BJ (cell line): ENCODE measurements around the gene ADD2. TPM values are rescaled to one million over a fixed set of nuclear protein-coding genes. Genes with fewer than 3 reads are reported as not detected.

ENCODE experiments used
- CTCF ChIA-PET: fragments of 350-600 bp; formaldehyde crosslinking; extraction: SDS; loops from one replicate; lab custom pipeline; 2021; ENCODE audit warnings: antibody characterized with exemption, inconsistent platforms; lab: Yijun Ruan, JAX
- POLR2A ChIA-PET: fragments of 300-600 bp; sonication (Branson Sonifier 250); formaldehyde crosslinking; extraction: SDS; loops from one replicate; lab custom pipeline; 2021; ENCODE audit warnings: antibody characterized with exemption; lab: Charles Lee
- DNase-seq: peaks from one replicate; pipeline ENCODE4 v3.0.0-alpha.2; 2011; ENCODE audit warnings: low read depth
- H3K27me3 ChIP-seq: 2 replicates; pipeline ENCODE4 v1.6.0; 2011; ENCODE audit warnings: low read length; ENCODE audit not compliant: control insufficient read depth, insufficient read depth
- H3K36me3 ChIP-seq: 2 replicates; pipeline ENCODE4 v1.5.1; 2011; ENCODE audit warnings: low read length; ENCODE audit not compliant: control insufficient read depth, insufficient read depth
- H3K4me3 ChIP-seq: 2 replicates; pipeline ENCODE4 v1.5.1; 2011; ENCODE audit warnings: low read depth, mild to moderate bottlenecking, control low read depth, low read length
- CTCF ChIP-seq: IDR thresholded peaks from 2 replicates; pipeline ENCODE4 v1.5.1; 2011; ENCODE audit warnings: low read depth, mild to moderate bottlenecking, control low read depth, inconsistent platforms, low read length, moderate library complexity; ENCODE audit not compliant: insufficient read depth
- polyA plus RNA-seq: library from polyadenylated mRNA; depleted of rRNA; stranded (reverse); fragments of >200 nt; gene quantifications from 2 replicates; pipeline ENCODE4 v1.2.3, GENCODE V29; 2011

The ADD2 gene
- polyA plus RNA-seq, 1 experiment = not detected

GRCh38 chr2:70714141-70714905 is 53.7 kb downstream of the ADD2 start:
- ChIA-PET CTCF (no interaction called here), POLR2A (no interaction called here)
- H3K27me3 ChIP-seq = peaks cover 2% of the 10 kb centered on the region
- TF ChIP-seq CTCF = no peak
- DNase-seq = no peak
- no peaks in the 10 kb centered on the region for H3K36me3 ChIP-seq
- H3K4me3 ChIP-seq = no peak overlapping the region

GRCh38 chr2:70712916-70713315 is 55.1 kb downstream of the ADD2 start:
- ChIA-PET POLR2A (no interaction called here), CTCF (no interaction called here)
- Histone ChIP-seq H3K36me3 (no peaks in the 10 kb centered on the region), H3K27me3 (peaks cover 2% of the 10 kb centered on the region), H3K4me3 (no peak overlapping the region)
- DNase-seq = no peak
- no peak for TF ChIP-seq CTCF

- no peak for DNase-seq
- ChIA-PET POLR2A (no interaction called here), CTCF (no interaction called here)
- no peak for TF ChIP-seq CTCF
- H3K27me3 ChIP-seq = peaks cover 2% of the 10 kb centered on the region; the same call in 1 of the 2 replicates
- no peaks in the 10 kb centered on the region for H3K36me3 ChIP-seq
- no peak overlapping the region for H3K4me3 ChIP-seq
These were observed 56.8 kb downstream of the ADD2 start for GRCh38 chr2:70711191-70711590.

- CTCF ChIA-PET = no interaction called here
These were observed 57.8 kb downstream of the ADD2 start for GRCh38 chr2:70710038-70710690.

More at GRCh38 chr2:70710038-70710690, 57.8 kb downstream of the ADD2 start:
- Histone ChIP-seq H3K36me3 (no peaks in the 10 kb centered on the region), H3K27me3 (no peaks in the 10 kb centered on the region; the same call in 1 of the 2 replicates), H3K4me3 (no peak overlapping the region)
- POLR2A ChIA-PET = no interaction called here
- DNase-seq = no peak
- no peak for TF ChIP-seq CTCF
